ENCODE data around the gene MAGEB6B. TPM values are rescaled to one million over a fixed set of nuclear protein-coding genes. Genes with fewer than 3 reads are reported as not detected.
"Not testable (repeated sequence)": the region's sequence is repeated elsewhere in the genome, so short reads cannot be mapped to it uniquely, and the experiment has no call there.

Gene MAGEB6B
- total RNA-seq, 2 experiments from 2014 or later = not detected

- Mint-ChIP-seq H3K4me1 (ENCODE audit: low read depth) (no peaks in the 10 kb centered on the region), H3K27ac (no peak within 1 kb of the TSS), H3K9me3 (no peaks in the 10 kb centered on the region), H3K36me3 (ENCODE audit: low read depth) (no peaks in the 10 kb centered on the region), H3K4me3 (no peak within 1 kb of the TSS), H3K27me3 (no peaks in the 10 kb centered on the region)
- ChIA-PET POLR2A (no interaction called here), CTCF (no interaction called here)
- Histone ChIP-seq H3K27me3 (ENCODE audit: control insufficient read depth in 1 of 2, insufficient read depth in 2 of 2, low read length in 2 of 2) (no peaks in the 10 kb centered on the region), H3K4me1 (ENCODE audit: insufficient read depth, low read length) (no peaks in the 10 kb centered on the region), H3K4me3 (ENCODE audit: low read length) (no peak within 1 kb of the TSS), H3K9me3 (ENCODE audit: control insufficient read depth in 1 of 2, insufficient read depth in 1 of 2, low read length in 2 of 2) (peaks cover 0 to 9% of the 10 kb centered on the region in 2 experiments), H3K36me3 (ENCODE audit: insufficient read depth, low read length) (no peaks in the 10 kb centered on the region), H3K27ac (ENCODE audit: low read depth in 1 of 2, low read length in 2 of 2) (no peak within 1 kb of the TSS)
- intact Hi-C loops (cut with DNase I, micrococcal nuclease) = no loop called here
- no peak for ATAC-seq (ENCODE audit: poor library complexity)
- no peak for TF ChIP-seq CTCF (IDR thresholded peaks at IDR 0.05)
- no peak for DNase-seq
Measured at GRCh38 chrX:26192204-26192603, 31.8 kb downstream of the MAGEB6B start, which contains the start of gene MAGEB6. TSS of gene MAGEB6 (plus strand) at chrX:26192440. CDS start at chrX:26193847, 1,407 bp downstream.

- TF ChIP-seq CTCF (IDR thresholded peaks at IDR 0.05) = no peak
- Histone ChIP-seq H3K27me3 (ENCODE audit: control insufficient read depth in 1 of 2, insufficient read depth in 2 of 2, low read length in 2 of 2) (no peaks in the 10 kb centered on the region), H3K9me3 (ENCODE audit: control insufficient read depth in 1 of 2, insufficient read depth in 1 of 2, low read length in 2 of 2) (peaks cover 0 to 6% of the 10 kb centered on the region in 2 experiments), H3K4me1 (ENCODE audit: insufficient read depth, low read length) (no peaks in the 10 kb centered on the region), H3K36me3 (ENCODE audit: insufficient read depth, low read length) (no peaks in the 10 kb centered on the region), H3K4me3 (ENCODE audit: low read length) (no peak overlapping the region), H3K27ac (ENCODE audit: low read depth in 1 of 2, low read length in 2 of 2) (no peak overlapping the region)
- ATAC-seq (ENCODE audit: poor library complexity) = no peak
- H3K36me3 Mint-ChIP-seq (ENCODE audit: low read depth) = no peaks in the 10 kb centered on the region
- POLR2A ChIA-PET = no interaction called here
- no peak overlapping the region for H3K4me3 Mint-ChIP-seq
- intact Hi-C loops (cut with DNase I, micrococcal nuclease) = no loop called here
- no peaks in the 10 kb centered on the region for H3K27me3 Mint-ChIP-seq
- no peak for DNase-seq
- no peak overlapping the region for H3K27ac Mint-ChIP-seq
- H3K4me1 Mint-ChIP-seq (ENCODE audit: low read depth) = no peaks in the 10 kb centered on the region
- no peaks in the 10 kb centered on the region for H3K9me3 Mint-ChIP-seq
- CTCF ChIA-PET = no interaction called here
Measured at GRCh38 chrX:26203561-26203960, 43.2 kb downstream of the MAGEB6B start.

- intact Hi-C loops (cut with DNase I, micrococcal nuclease); H3K27me3 Mint-ChIP-seq; DNase-seq; H3K36me3 Mint-ChIP-seq (ENCODE audit: low read depth); H3K27me3 ChIP-seq (ENCODE audit: control insufficient read depth in 1 of 2, insufficient read depth in 2 of 2, low read length in 2 of 2); H3K4me1 ChIP-seq (ENCODE audit: insufficient read depth, low read length); H3K27ac Mint-ChIP-seq; H3K4me3 ChIP-seq (ENCODE audit: low read length); H3K9me3 Mint-ChIP-seq; ATAC-seq (ENCODE audit: poor library complexity); H3K4me1 Mint-ChIP-seq (ENCODE audit: low read depth); H3K36me3 ChIP-seq (ENCODE audit: insufficient read depth, low read length); POLR2A ChIA-PET; H3K4me3 Mint-ChIP-seq; H3K27ac ChIP-seq (ENCODE audit: low read depth in 1 of 2, low read length in 2 of 2); CTCF ChIA-PET; H3K9me3 ChIP-seq (ENCODE audit: control insufficient read depth in 1 of 2, insufficient read depth in 1 of 2, low read length in 2 of 2): not testable (repeated sequence)
Measured at GRCh38 chrX:26204717-26205116, 44.3 kb downstream of the MAGEB6B start.

- ChIA-PET CTCF (no interaction called here), POLR2A (no interaction called here)
- no peaks in the 10 kb centered on the region for H3K27me3 ChIP-seq (ENCODE audit: control insufficient read depth in 1 of 2, insufficient read depth in 2 of 2, low read length in 2 of 2)
- peaks cover 0 to 6% of the 10 kb centered on the region in 2 experiments for H3K9me3 ChIP-seq (ENCODE audit: control insufficient read depth in 1 of 2, insufficient read depth in 1 of 2, low read length in 2 of 2)
- no peak for ATAC-seq (ENCODE audit: poor library complexity)
- Mint-ChIP-seq H3K4me1 (ENCODE audit: low read depth) (no peaks in the 10 kb centered on the region), H3K4me3 (no peak overlapping the region), H3K9me3 (no peaks in the 10 kb centered on the region), H3K27me3 (no peaks in the 10 kb centered on the region), H3K36me3 (ENCODE audit: low read depth) (no peaks in the 10 kb centered on the region), H3K27ac (no peak overlapping the region)
- H3K4me1 ChIP-seq (ENCODE audit: insufficient read depth, low read length) = no peaks in the 10 kb centered on the region
- no peak for TF ChIP-seq CTCF (IDR thresholded peaks at IDR 0.05)
- H3K36me3 ChIP-seq (ENCODE audit: insufficient read depth, low read length) = no peaks in the 10 kb centered on the region
- H3K27ac ChIP-seq (ENCODE audit: low read depth in 1 of 2, low read length in 2 of 2) = no peak overlapping the region
- no peak for DNase-seq
- intact Hi-C loops (cut with DNase I, micrococcal nuclease) = no loop called here
- H3K4me3 ChIP-seq (ENCODE audit: low read length) = no peak overlapping the region
Measured at GRCh38 chrX:26208012-26208411, 47.6 kb downstream of the MAGEB6B start.

All from CD4-positive, alpha-beta T cell (primary cell).